SK-N-SH treated with all-trans-retinoic acid at 6 μM for 48 hours (cell line): Measurements from ENCODE around the gene MOCS2.

Experiments
- ATAC-seq: fragments of 200-7000 bp; cut with Tn5 transposase; 3 replicates; pipeline ENCODE4 v1.9.1; 2020; ENCODE audit warnings: mild to moderate bottlenecking, moderate library complexity
- ARNTL ChIP-seq: fragments of 450-650 bp; formaldehyde crosslinking; IDR thresholded peaks from 2 replicates; pipeline ENCODE4 v1.5.0; 2020; ENCODE audit warnings: low read depth, mild to moderate bottlenecking, moderate library complexity, borderline replicate concordance
- BACH2 ChIP-seq: fragments of 250-450 bp; sonication (Bioruptor Pico); IDR thresholded peaks from 2 replicates; pipeline ENCODE4 v1.9.0; 2021; ENCODE audit warnings: mild to moderate bottlenecking, borderline replicate concordance
- CSDC2 ChIP-seq: fragments of 250-450 bp; sonication (Bioruptor Pico); IDR thresholded peaks from 2 replicates; pipeline ENCODE4 v1.5.0; 2020; ENCODE audit warnings: mild to moderate bottlenecking, moderate library complexity
- CSRNP3 ChIP-seq: fragments of 250-450 bp; sonication (Bioruptor Pico); IDR thresholded peaks from 2 replicates; pipeline ENCODE4 v1.5.1; 2021; ENCODE audit warnings: mild to moderate bottlenecking, moderate library complexity
- ESRRG ChIP-seq: fragments of 250-450 bp; sonication (Bioruptor Pico); IDR thresholded peaks from 2 replicates; pipeline ENCODE4 v1.6.1; 2021; ENCODE audit warnings: mild to moderate bottlenecking
- GLIS3 ChIP-seq: fragments of 250-450 bp; sonication (Bioruptor Pico); IDR thresholded peaks from 2 replicates; pipeline ENCODE4 v1.5.0; 2020; ENCODE audit warnings: mild to moderate bottlenecking, moderate library complexity
- PPARA ChIP-seq: fragments of 250-450 bp; sonication (Bioruptor Pico); IDR thresholded peaks from 2 replicates; pipeline ENCODE4 v1.5.0; 2020; ENCODE audit warnings: mild to moderate bottlenecking, borderline replicate concordance
- RARB ChIP-seq: fragments of 250-450 bp; sonication (Bioruptor Pico); IDR thresholded peaks from 2 replicates; pipeline ENCODE4 v1.8.0; 2021; ENCODE audit warnings: mild to moderate bottlenecking, moderate library complexity
- SNAI2 ChIP-seq: fragments of 250-450 bp; sonication (Bioruptor Pico); IDR thresholded peaks from 2 replicates; pipeline ENCODE4 v1.5.0; 2020; ENCODE audit warnings: mild to moderate bottlenecking, moderate library complexity
- TCF4 ChIP-seq: fragments of 250-450 bp; sonication (Bioruptor Pico); IDR thresholded peaks from 2 replicates; pipeline ENCODE4 v1.8.0; 2021; ENCODE audit warnings: mild to moderate bottlenecking, moderate library complexity, borderline replicate concordance
- TOX ChIP-seq: fragments of 250-450 bp; sonication (Bioruptor Pico); IDR thresholded peaks from 2 replicates; pipeline ENCODE4 v1.8.0; 2021; ENCODE audit warnings: mild to moderate bottlenecking, moderate library complexity, borderline replicate concordance
- ZC3H10 ChIP-seq: fragments of 250-450 bp; sonication (Bioruptor Pico); IDR thresholded peaks from 2 replicates; pipeline ENCODE4 v1.5.1; 2021; ENCODE audit warnings: mild to moderate bottlenecking, moderate library complexity
- ZFP3 ChIP-seq: fragments of 250-450 bp; sonication (Bioruptor Pico); IDR thresholded peaks from 2 replicates; pipeline ENCODE4 v1.5.0; 2020; ENCODE audit warnings: mild to moderate bottlenecking, moderate library complexity
- ZFP30 ChIP-seq: fragments of 450-650 bp; formaldehyde crosslinking; IDR thresholded peaks from 2 replicates; pipeline ENCODE4 v1.5.0; 2022; ENCODE audit warnings: mild to moderate bottlenecking, moderate library complexity
- ZNF565 ChIP-seq: fragments of 450-650 bp; formaldehyde crosslinking; conservative IDR thresholded peaks from 2 replicates; pipeline ENCODE4 v1.5.0; 2020; ENCODE audit warnings: low read depth, mild to moderate bottlenecking, moderate library complexity
- ZNF70 ChIP-seq: fragments of 450-650 bp; formaldehyde crosslinking; IDR thresholded peaks from 2 replicates; pipeline ENCODE4 v1.5.0; 2020; ENCODE audit warnings: mild to moderate bottlenecking, moderate library complexity
- ZNF8 ChIP-seq: fragments of 450-650 bp; formaldehyde crosslinking; IDR thresholded peaks from 2 replicates; pipeline ENCODE4 v1.5.0; 2020; ENCODE audit warnings: mild to moderate bottlenecking, moderate library complexity
- TF ChIP-seq, protein P1 (sequence below): fragments of 250-450 bp; sonication (Bioruptor Pico); IDR thresholded peaks from 2 replicates; pipeline ENCODE4 v1.5.1; 2020; ENCODE audit warnings: low read depth, mild to moderate bottlenecking, moderate library complexity
- TF ChIP-seq, protein P2 (sequence below): fragments of 250-450 bp; sonication (Bioruptor Pico); IDR thresholded peaks from 2 replicates; pipeline ENCODE4 v1.8.0; 2021; ENCODE audit warnings: low read depth, mild to moderate bottlenecking, moderate library complexity, borderline replicate concordance
- TF ChIP-seq, protein P3 (sequence below): fragments of 250-450 bp; sonication (Bioruptor Pico); IDR thresholded peaks from 2 replicates; pipeline ENCODE4 v1.5.0; 2020; ENCODE audit warnings: mild to moderate bottlenecking, moderate library complexity

Gene MOCS2

DNA sequence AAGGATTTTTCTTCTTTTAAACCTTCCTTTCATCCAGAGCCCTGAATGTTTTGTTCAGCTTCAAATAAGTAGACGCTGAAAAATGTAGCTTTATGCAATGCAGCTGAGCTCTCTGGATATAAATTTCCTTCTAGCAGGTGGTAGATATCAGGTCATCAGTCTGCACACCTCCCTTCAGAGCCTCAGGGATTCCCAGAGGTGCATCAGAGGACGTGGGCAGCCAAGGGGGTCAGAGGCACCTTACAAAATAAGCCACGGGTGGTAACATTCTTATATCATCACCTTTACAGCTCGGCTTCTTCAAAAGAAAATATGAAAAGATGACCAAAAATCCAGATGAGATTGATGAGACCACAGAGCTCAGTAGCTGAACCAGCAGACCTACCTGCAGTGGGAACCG lies 19.3 kb downstream of the MOCS2 start:
- no peak for TF ChIP-seq RARB (CRISPR knock-in tag)
- TF ChIP-seq, all 23 proteins: peak for 0
- ATAC-seq: no peak

DNA sequence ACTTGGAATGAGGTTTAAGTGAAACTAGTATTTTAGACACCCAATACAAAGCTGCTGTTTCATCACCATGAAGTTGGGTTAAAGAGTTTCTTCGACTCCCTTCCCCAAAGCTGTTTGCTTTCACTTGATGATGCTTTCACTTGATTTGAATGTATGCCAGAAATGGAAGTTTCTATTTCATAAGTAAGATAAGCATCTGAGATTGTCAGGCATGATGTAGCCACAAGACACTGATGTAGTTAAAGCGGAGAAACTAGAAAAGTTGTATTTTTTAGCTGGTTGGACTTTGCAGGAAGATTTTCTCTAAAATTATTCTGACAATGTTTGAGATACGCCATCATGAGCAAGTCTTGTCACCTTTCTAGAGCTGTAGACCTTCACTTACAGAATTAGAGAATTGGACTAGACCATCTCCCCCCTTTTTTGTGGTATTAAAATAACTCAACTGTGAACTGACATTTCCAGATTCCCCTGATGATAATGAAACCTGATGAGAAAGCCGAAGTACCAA lies 20.0 kb downstream of the MOCS2 start:
- ATAC-seq: peak; percentile 55
- TF ChIP-seq, protein P1, sequence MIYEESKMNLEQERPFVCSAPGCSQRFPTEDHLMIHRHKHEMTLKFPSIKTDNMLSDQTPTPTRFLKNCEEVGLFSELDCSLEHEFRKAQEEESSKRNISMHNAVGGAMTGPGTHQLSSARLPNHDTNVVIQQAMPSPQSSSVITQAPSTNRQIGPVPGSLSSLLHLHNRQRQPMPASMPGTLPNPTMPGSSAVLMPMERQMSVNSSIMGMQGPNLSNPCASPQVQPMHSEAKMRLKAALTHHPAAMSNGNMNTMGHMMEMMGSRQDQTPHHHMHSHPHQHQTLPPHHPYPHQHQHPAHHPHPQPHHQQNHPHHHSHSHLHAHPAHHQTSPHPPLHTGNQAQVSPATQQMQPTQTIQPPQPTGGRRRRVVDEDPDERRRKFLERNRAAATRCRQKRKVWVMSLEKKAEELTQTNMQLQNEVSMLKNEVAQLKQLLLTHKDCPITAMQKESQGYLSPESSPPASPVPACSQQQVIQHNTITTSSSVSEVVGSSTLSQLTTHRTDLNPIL (CRISPR knock-in tag): no peak
- 0 out of 2 replicates have a peak, but pooled peaks have one; percentile 12 for TF ChIP-seq ZC3H10 (CRISPR knock-in tag)
- TF ChIP-seq, protein P2, sequence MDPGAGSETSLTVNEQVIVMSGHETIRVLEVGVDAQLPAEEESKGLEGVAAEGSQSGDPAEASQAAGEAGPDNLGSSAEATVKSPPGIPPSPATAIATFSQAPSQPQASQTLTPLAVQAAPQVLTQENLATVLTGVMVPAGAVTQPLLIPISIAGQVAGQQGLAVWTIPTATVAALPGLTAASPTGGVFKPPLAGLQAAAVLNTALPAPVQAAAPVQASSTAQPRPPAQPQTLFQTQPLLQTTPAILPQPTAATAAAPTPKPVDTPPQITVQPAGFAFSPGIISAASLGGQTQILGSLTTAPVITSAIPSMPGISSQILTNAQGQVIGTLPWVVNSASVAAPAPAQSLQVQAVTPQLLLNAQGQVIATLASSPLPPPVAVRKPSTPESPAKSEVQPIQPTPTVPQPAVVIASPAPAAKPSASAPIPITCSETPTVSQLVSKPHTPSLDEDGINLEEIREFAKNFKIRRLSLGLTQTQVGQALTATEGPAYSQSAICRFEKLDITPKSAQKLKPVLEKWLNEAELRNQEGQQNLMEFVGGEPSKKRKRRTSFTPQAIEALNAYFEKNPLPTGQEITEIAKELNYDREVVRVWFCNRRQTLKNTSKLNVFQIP (CRISPR knock-in tag): no peak

GRCh38 chr5:53087621-53088121 lies 21.9 kb downstream of the MOCS2 start:
- no peak for ATAC-seq
- TF ChIP-seq ARNTL: no peak

DNA sequence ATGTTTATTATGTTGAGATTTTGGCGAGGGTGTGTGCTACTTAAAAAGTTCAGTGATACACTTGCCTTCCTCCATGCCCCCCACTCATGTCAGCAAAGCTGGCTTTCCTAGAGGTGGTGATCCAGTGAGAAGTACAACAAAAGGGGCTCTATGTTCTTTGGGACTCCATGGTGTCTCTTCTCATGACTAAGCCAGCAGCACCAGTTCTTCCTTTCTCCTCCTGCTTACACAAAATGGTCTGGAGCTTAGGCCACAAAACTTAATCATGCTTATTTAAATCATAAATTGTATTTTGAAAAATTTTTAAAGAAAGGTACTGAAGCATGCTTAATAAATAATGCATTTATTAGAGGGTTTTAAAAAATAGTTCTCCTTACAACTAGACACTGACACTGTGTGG lies 22.4 kb downstream of the MOCS2 start:
- ATAC-seq: no peak

More for the DNA sequence above, 22.4 kb downstream of the MOCS2 start:
- TF ChIP-seq CSRNP3 (CRISPR knock-in tag) (no peak), SNAI2 (CRISPR knock-in tag) (no peak), ARNTL (no peak), ESRRG (CRISPR knock-in tag) (no peak), BACH2 (CRISPR knock-in tag) (no peak), ZC3H10 (CRISPR knock-in tag) (no peak), ZNF70 (CRISPR knock-in tag) (no peak), ZFP30 (CRISPR knock-in tag) (no peak), GLIS3 (CRISPR knock-in tag) (no peak), TCF4 (CRISPR knock-in tag) (no peak), ZFP3 (CRISPR knock-in tag) (no peak), CSDC2 (CRISPR knock-in tag) (no peak), PPARA (no peak), ZNF565 (CRISPR knock-in tag) (no peak), TOX (CRISPR knock-in tag) (no peak), ZNF8 (CRISPR knock-in tag) (no peak)
- TF ChIP-seq, protein P2 (CRISPR knock-in tag): no peak
- TF ChIP-seq, protein P3, sequence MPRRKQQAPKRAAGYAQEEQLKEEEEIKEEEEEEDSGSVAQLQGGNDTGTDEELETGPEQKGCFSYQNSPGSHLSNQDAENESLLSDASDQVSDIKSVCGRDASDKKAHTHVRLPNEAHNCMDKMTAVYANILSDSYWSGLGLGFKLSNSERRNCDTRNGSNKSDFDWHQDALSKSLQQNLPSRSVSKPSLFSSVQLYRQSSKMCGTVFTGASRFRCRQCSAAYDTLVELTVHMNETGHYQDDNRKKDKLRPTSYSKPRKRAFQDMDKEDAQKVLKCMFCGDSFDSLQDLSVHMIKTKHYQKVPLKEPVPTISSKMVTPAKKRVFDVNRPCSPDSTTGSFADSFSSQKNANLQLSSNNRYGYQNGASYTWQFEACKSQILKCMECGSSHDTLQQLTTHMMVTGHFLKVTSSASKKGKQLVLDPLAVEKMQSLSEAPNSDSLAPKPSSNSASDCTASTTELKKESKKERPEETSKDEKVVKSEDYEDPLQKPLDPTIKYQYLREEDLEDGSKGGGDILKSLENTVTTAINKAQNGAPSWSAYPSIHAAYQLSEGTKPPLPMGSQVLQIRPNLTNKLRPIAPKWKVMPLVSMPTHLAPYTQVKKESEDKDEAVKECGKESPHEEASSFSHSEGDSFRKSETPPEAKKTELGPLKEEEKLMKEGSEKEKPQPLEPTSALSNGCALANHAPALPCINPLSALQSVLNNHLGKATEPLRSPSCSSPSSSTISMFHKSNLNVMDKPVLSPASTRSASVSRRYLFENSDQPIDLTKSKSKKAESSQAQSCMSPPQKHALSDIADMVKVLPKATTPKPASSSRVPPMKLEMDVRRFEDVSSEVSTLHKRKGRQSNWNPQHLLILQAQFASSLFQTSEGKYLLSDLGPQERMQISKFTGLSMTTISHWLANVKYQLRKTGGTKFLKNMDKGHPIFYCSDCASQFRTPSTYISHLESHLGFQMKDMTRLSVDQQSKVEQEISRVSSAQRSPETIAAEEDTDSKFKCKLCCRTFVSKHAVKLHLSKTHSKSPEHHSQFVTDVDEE (CRISPR knock-in tag): no peak
- TF ChIP-seq, protein P1 (CRISPR knock-in tag): no peak
